Loucy (cell line): ENCODE measurements around the gene KIFC1.
"Not testable (repeated sequence)": the region's sequence is repeated elsewhere in the genome, so short reads cannot be mapped to it uniquely, and the experiment has no call there.

Experiments
- H2AFZ ChIP-seq: fragments of 200-600 bp; sonication (generic); 2 replicates; pipeline ENCODE4 v1.6.0; 2016; ENCODE audit warnings: antibody characterized with exemption, mild to moderate bottlenecking, low read length, moderate library complexity
- H3F3A ChIP-seq: fragments of 200-600 bp; 2 replicates; pipeline ENCODE4 v1.6.0; 2016; ENCODE audit warnings: antibody characterized with exemption, low read depth, mild to moderate bottlenecking
- H3K27me3 ChIP-seq: fragments of 200-600 bp; sonication (generic); 2 replicates; pipeline ENCODE4 v1.6.1; 2014; ENCODE audit warnings: low read length, mild to moderate bottlenecking; ENCODE audit not compliant: insufficient read depth, poor library complexity, severe bottlenecking
- H3K36me3 ChIP-seq: fragments of 200-600 bp; sonication (generic); 2 replicates; pipeline ENCODE4 v1.6.1; 2016; ENCODE audit warnings: low read length; ENCODE audit not compliant: insufficient read depth
- H3K4me1 ChIP-seq: fragments of 200-600 bp; sonication (generic); 2 replicates; pipeline ENCODE4 v1.5.1; 2014; ENCODE audit warnings: low read length, mild to moderate bottlenecking; ENCODE audit not compliant: insufficient read depth, poor library complexity, severe bottlenecking
- H3K4me2 ChIP-seq: fragments of 200-600 bp; sonication (generic); 2 replicates; pipeline ENCODE4 v1.6.0; 2014; ENCODE audit warnings: antibody characterized with exemption, low read length, low read depth, mild to moderate bottlenecking; ENCODE audit not compliant: poor library complexity, severe bottlenecking
- H3K4me3 ChIP-seq: fragments of 200-600 bp; sonication (generic); 2 replicates; pipeline ENCODE4 v1.5.1; 2014; ENCODE audit warnings: low read length, mild to moderate bottlenecking, mixed read lengths; ENCODE audit not compliant: poor library complexity, severe bottlenecking
- H3K79me2 ChIP-seq: fragments of 200-600 bp; sonication (generic); 2 replicates; pipeline ENCODE4 v1.6.1; 2014; ENCODE audit warnings: low read length; ENCODE audit not compliant: insufficient read depth
- H3K9ac ChIP-seq: fragments of 200-600 bp; sonication (generic); 2 replicates; pipeline ENCODE4 v1.6.0; 2014; ENCODE audit warnings: mild to moderate bottlenecking, low read depth, low read length, moderate library complexity; ENCODE audit not compliant: poor library complexity, severe bottlenecking
- H3K9me2 ChIP-seq: fragments of 200-600 bp; sonication (generic); replicated peaks from 2 replicates; pipeline ENCODE4 v1.6.1; 2016; ENCODE audit warnings: low read depth, low read length, mixed read lengths
- H3K9me3 ChIP-seq: fragments of 200-600 bp; sonication (generic); 2 replicates; pipeline ENCODE4 v1.6.1; 2014; ENCODE audit warnings: mild to moderate bottlenecking, antibody characterized with exemption, low read length, low read depth; ENCODE audit not compliant: insufficient read depth
- H4K20me1 ChIP-seq: fragments of 200-600 bp; sonication (generic); 2 replicates; pipeline ENCODE4 v1.6.0; 2014; ENCODE audit warnings: antibody characterized with exemption, low read length, mild to moderate bottlenecking; ENCODE audit not compliant: insufficient read depth, poor library complexity, severe bottlenecking
- CTCF ChIP-seq: fragments of 200-600 bp; sonication (generic); conservative IDR thresholded peaks from 2 replicates; pipeline ENCODE4 v1.5.1; 2014; ENCODE audit warnings: mild to moderate bottlenecking, antibody characterized with exemption, low read length

KIFC1 gene

GRCh38 chr6:33365206-33365971 lies 26.2 kb upstream of the KIFC1 start:
- H3K36me3 ChIP-seq, H4K20me1 ChIP-seq, H3K4me3 ChIP-seq, H2AFZ ChIP-seq, H3K4me2 ChIP-seq, H3K9ac ChIP-seq, H3K9me2 ChIP-seq, H3K27me3 ChIP-seq, H3K4me1 ChIP-seq, H3K79me2 ChIP-seq, H3F3A ChIP-seq, H3K9me3 ChIP-seq: not testable (repeated sequence)

DNA sequence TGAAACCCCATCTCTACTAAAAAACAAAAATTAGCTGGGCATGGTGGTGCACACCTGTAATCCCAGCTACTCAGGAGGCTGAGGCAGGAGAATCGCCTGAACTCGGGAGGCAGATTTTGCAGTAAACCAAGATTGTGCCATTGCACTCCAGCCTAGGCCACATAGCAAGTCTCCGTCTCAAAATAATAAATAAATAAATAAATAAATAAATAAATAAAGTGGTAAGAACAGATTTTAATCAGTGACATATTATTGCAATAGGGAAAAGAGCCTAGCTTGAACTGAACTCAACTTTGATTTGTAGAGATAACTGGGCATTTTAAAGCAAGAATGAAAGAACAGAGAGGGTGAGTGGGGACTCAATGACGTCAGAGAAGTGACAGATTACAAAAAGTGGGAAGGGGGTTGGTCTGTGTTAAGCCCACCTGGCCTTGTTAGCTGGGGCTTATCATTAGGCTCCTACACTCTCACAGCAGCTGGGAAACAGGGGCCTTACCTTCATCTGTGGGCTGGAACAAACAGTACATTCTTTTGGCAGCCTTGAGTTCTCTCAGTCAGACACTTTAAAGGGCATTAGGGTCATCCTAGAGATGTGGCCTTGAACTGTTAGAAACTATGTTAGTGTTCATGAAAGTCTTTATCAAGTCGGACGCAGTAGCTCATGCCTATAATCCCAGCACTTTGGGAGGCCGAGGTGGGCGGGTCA lies 24.5 kb upstream of the KIFC1 start:
- Histone ChIP-seq H4K20me1 (no peaks in the 10 kb centered on the region), H3K36me3 (no peaks in the 10 kb centered on the region), H3K4me3 (no peak overlapping the region), H3K4me1 (peaks cover 6% of the 10 kb centered on the region), H3K27me3 (no peaks in the 10 kb centered on the region), H3F3A (no peaks in the 10 kb centered on the region), H3K79me2 (no peaks in the 10 kb centered on the region), H3K9me2 (no peaks in the 10 kb centered on the region), H3K4me2 (no peak overlapping the region), H2AFZ (no peak overlapping the region), H3K9me3 (no peaks in the 10 kb centered on the region), H3K9ac (no peak overlapping the region)
- no peak for TF ChIP-seq CTCF

GRCh38 chr6:33367715-33368025 lies 24.0 kb upstream of the KIFC1 start:
- not testable (repeated sequence) for H3K27me3 ChIP-seq, H2AFZ ChIP-seq, H4K20me1 ChIP-seq, H3K4me3 ChIP-seq, H3K36me3 ChIP-seq, H3K4me1 ChIP-seq, H3F3A ChIP-seq, H3K9me2 ChIP-seq, H3K9me3 ChIP-seq, H3K4me2 ChIP-seq, H3K79me2 ChIP-seq, H3K9ac ChIP-seq

DNA sequence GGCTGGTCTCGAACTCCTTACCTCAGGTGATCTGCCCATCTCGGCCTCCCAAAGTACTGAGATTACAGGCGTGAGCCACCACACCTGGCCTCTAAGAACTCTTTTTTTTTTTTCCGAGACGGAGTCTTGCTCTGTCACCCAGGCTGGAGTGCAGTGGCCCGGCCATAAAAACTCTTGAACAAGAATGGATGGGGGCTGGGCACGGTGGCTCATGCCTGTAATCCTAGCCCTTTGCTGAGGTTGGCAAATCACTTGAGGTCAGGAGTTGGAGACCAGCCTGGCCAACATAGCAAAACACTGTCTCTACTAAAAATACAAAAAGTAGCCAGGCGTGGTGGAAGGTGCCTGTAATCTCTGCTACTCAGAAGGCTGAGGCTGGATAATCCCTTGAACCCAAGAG lies 19.7 kb upstream of the KIFC1 start:
- H3K4me1 ChIP-seq, H4K20me1 ChIP-seq, H3K27me3 ChIP-seq, H3K9me2 ChIP-seq, H3F3A ChIP-seq, H3K9me3 ChIP-seq, H3K4me2 ChIP-seq, H3K79me2 ChIP-seq, H2AFZ ChIP-seq, H3K36me3 ChIP-seq, H3K9ac ChIP-seq, H3K4me3 ChIP-seq: not testable (repeated sequence)
